HG02588 (cell line): ENCODE measurements around the gene XG.
"Not testable (repeated sequence)": the region's sequence is repeated elsewhere in the genome, so short reads cannot be mapped to it uniquely, and the experiment has no call there.

Experiments
- ATAC-seq: cut with Tn5 transposase; IDR thresholded peaks from one replicate; pipeline ENCODE4 v1.9.1; 2021; ENCODE audit warnings: mild to moderate bottlenecking, moderate library complexity; ENCODE audit not compliant: unreplicated experiment

The XG gene

DNA sequence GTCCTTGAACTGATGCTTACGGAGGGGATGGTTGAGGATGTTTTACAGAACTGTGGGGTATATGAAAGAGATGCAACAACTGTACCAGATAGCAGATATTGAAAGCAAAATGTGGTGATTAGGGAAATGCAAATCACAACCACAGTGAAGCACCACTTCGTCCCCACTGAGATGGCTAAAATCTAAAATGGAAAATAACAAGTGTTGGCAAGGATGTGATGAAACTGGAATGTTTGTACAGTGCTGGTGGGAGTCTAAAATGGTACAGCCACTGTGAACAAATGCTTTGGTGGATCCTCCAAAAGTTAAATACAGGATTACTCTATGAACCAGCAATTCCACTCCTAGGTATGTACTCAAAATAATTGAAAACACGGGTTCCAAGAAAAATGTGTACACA is 22.9 kb downstream of the XG start:
- ATAC-seq: no peak

- not testable (repeated sequence) for ATAC-seq
Measured at GRCh38 chrX:2780472-2781225, 28.8 kb downstream of the XG start.

DNA sequence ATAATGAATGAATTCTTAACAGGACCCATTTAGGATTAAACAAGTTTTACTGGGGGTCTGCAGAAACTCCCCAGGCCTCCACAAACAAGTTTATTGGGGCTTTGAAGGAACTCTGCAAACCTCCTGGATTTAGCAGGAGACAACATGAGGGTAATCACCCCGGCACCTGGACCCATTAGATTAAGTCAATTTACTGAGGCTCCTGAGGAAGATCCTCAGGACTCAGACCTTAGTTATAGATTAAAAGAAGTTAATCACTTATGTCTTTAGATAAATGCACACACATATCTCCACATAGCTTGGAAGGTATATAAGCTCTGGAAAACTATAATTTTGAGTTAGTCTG is 29.4 kb downstream of the XG start:
- ATAC-seq: no peak

GRCh38 chrX:2781698-2782097 is 29.9 kb downstream of the XG start:
- ATAC-seq: no peak

- ATAC-seq: no peak
Measured at GRCh38 chrX:2782171-2782570, 30.3 kb downstream of the XG start.

GRCh38 chrX:2782778-2783177 is 30.9 kb downstream of the XG start:
- no peak for ATAC-seq

DNA sequence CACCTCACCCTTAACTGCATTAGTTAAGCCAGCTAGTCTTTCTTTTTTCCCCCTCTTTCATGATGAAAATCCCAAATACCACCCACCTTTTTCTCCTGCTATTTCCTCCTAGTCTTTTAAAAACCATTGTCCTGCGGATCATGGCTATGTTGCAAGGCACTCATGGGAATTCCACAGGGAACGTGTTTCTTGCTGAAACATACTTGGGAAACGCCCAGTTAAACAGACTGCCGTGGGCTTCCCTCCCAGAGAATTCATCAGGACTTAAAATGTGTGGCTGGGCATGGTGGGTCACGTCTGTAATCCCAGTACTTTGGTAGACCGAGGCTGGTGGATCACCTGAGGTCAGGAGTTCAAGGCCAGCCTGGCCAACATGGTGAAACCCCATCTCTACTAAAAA is 32.2 kb downstream of the XG start:
- ATAC-seq: no peak

DNA sequence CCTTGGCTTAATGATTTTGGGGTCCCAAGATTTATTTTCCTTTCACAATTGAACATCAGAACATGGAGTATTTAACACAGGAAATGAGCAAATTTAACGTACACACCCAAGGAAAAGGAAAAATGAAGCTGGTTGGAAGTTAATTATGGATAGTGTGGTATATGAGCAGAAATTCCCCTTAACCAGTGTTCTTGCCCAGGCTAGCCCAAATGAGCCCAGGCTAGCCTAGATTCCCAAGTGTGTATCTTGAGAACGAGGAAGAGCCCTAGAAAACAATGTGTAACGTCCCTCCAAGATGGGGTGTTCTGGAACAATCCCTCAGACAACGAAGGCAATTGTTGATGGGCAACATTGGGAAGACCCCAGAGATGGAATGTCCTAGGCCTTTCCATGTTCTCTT is 33.7 kb downstream of the XG start:
- no peak for ATAC-seq

GRCh38 chrX:2788980-2789379 is 37.1 kb downstream of the XG start:
- ATAC-seq: no peak

DNA sequence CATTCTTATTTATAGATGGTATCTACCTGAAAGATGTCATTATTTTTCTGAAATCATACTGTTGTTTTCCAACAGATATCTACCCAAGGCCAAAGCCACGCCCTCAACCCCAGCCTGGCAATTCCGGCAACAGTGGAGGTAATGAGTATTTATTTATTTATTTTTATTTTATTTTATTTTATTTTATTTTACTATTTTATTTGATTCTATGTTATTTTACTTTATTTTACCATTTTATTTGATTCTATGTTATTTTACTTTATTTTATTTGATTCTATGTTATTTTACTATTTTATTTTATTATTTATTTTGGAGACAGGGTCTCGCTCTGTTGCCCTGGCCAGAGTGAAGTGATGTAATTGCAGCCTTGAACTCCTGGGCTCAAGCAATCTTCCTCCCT is 37.7 kb downstream of the XG start:
- ATAC-seq: no peak

GRCh38 chrX:2793752-2794151 is 41.9 kb downstream of the XG start:
- no peak for ATAC-seq

DNA sequence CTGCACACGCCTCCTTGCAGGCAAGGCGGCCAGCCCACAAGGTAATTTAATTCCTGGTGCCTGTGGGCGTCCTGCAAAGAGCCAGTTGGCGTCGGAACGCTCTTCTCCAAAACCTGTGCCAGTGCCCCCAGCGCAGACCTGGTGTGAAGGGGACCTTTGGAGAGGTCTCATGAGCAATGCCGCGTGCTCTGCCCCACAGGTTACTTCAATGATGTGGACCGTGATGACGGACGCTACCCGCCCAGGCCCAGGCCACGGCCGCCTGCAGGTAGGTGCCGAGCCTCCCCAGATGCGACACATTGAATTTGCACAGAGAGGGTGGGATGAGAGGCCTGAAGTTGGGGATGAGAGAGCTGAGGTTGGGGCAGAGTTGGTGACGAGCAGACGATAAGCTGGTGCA is 42.5 kb downstream of the XG start:
- no peak for ATAC-seq

DNA sequence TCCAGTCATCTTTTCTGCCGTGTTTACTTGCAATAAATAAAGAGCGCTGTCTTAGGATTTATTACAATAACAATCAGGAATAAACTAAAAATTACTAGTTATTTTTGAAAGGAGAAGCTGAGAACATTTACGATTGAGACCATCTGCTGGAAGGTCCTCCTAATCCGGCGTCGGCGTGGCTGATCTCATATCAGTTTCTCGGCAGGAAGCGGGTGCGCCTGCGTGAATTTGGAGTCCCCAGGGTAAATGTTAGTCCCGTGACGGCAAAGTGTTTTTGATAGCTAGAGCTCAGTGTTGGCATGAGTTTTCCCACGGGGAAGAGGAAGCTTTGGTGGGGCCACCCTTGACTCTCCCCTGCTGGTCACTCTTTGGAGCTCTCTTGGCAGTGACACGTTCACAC is 45.0 kb downstream of the XG start:
- ATAC-seq: not testable (repeated sequence)

DNA sequence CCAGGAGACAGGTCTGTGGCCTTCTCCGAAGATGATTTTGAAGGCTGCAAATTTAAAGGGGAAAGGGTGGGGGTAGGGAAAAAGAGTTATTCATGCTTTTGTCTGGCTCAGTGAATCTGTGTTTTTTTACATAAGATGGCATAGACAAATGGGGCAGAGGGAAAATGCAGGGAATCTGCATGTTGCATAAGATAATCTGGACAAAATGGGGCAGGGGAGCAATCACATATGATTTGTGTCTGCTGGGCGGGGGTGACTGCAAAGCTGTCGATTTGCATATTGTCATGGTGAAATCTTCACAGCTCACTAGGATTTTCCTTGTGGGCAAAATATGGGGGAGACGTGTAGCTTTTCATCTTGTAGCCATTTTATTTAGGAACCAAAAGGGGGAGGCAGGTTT is 47.5 kb downstream of the XG start:
- no peak for ATAC-seq

DNA sequence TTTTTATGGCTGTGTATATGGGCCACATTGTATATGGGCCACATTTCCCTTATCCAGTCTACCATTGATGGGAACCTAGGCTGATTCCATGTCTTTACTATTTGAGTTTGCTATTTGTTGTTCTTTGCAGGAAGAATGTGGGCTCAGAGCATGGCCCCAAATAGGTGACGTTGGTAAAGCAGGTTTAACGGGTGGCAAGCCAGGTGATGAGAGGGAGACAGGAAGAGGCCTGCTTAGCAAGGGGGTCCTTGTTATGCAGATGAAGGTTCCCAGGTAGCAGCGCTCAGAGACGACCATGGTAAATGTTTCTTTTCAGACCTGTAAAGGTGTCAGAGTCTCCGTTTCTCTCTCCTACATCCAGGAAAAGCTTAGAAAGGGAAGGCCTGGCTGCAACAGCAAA is 48.1 kb downstream of the XG start:
- ATAC-seq: not testable (repeated sequence)

GRCh38 chrX:2801223-2801622 is 49.4 kb downstream of the XG start:
- ATAC-seq: no peak

GRCh38 chrX:2802376-2803090 is 50.7 kb downstream of the XG start:
- not testable (repeated sequence) for ATAC-seq

DNA sequence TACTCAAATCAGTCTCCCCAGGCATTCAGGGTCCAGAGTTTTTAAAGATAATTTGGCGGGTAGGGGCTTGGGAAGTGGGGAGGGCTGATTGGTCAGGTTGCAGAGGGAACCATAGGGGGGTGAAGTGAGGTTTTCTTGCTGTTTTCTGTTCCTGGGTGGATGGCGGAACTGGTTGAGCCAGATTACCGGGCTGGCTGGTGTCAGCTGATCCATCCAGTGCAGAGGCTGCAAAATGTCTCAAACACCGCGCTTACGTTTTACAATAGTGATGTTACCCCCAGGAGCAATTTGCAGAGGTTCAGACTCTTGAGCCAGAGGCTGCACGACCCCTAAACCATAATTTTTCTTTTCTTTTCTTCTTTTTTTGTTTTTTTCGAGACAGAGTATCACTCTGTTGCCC is 51.6 kb downstream of the XG start:
- not testable (repeated sequence) for ATAC-seq

GRCh38 chrX:2804106-2804843 is 52.4 kb downstream of the XG start:
- ATAC-seq: not testable (repeated sequence)

- ATAC-seq: not testable (repeated sequence)
Measured at GRCh38 chrX:2804858-2805257, 53.0 kb downstream of the XG start.

- no peak for ATAC-seq
Measured at GRCh38 chrX:2811271-2811670, 59.4 kb downstream of the XG start.
